ENCODE results near the gene RPA3.
"Not testable (repeated sequence)": the region's sequence is repeated elsewhere in the genome, so short reads cannot be mapped to it uniquely, and the experiment has no call there.

Gene RPA3

DNA sequence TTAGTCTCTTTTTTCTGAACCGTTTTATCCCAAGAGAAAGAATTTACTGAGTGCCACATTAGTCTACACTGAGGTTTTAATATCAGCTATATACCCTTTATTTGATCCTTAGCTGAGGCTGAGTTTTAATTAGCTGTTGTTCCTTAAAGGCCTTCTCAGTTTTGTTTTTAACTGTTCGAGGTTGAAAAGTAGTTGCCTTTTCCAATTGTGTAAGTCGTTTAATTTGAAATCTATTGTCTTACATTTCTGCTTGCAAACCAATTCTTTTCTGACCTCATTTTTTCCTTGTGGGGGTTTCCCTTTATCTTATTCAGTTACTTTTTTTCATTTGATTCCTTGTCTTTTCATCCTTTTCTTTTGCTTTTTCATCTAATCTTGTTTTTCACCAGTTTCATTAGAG lies 47.0 kb downstream of the RPA3 start:
- no peak overlapping the region for H3K27ac Mint-ChIP-seq
- CTCF ChIA-PET, result no interaction called here
- DNase-seq, result no peak
- H3K36me3 Mint-ChIP-seq, result peaks cover 17% of the 10 kb centered on the region
- H3K4me3 Mint-ChIP-seq, result no peak overlapping the region
- H3K27me3 Mint-ChIP-seq, result no peaks in the 10 kb centered on the region
- peaks cover 21% of the 10 kb centered on the region for H3K4me1 Mint-ChIP-seq
- peaks cover 18% of the 10 kb centered on the region for H3K9me3 Mint-ChIP-seq

DNA sequence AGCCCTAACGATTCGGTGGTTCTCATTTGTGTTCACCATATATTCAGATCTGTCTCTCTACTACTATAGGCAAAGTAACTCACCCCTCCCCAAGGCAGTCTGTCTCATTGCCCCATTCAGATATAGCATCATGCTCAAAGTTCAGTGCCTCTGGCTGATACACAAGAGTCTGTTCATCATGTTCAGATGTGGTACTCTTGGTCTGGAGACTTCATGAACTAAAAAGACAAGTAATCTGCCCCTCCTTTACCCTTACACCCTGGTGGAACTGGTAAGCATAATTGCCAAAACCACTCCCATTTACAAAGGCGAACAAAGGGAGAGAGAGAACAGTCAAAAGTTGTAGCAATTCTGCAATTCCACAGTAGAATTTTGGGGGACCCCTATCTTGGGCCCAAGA lies 47.9 kb downstream of the RPA3 start:
- peaks cover 17% of the 10 kb centered on the region for H3K4me1 Mint-ChIP-seq
- no peak overlapping the region for H3K4me3 Mint-ChIP-seq
- H3K27ac Mint-ChIP-seq, result no peak overlapping the region
- peaks cover 18% of the 10 kb centered on the region for H3K9me3 Mint-ChIP-seq
- H3K27me3 Mint-ChIP-seq, result no peaks in the 10 kb centered on the region
- no peak for DNase-seq
- H3K36me3 Mint-ChIP-seq, result peaks cover 13% of the 10 kb centered on the region
- CTCF ChIA-PET, result no interaction called here

DNA sequence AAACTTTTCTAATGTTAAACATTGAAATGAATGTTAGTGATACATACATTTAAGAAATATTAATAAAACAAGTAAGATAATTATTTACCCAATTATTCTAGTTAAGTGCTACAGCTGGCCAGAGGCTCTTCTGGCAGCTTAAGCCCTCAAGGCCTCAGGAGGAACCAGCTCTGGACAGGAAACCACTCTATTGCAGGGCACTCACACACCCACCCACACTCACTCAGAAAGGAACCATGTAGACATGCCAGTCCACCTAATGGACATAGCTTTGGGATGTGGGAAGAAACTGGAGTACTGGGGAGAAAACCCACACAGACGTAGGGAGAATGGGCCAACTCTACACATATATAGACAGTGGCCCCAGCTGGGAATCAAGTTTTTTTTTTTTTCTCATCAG lies 49.7 kb downstream of the RPA3 start:
- CTCF ChIA-PET, result no interaction called here
- Mint-ChIP-seq H3K4me1 (peaks cover 17% of the 10 kb centered on the region), H3K27ac (no peak overlapping the region)

DNA sequence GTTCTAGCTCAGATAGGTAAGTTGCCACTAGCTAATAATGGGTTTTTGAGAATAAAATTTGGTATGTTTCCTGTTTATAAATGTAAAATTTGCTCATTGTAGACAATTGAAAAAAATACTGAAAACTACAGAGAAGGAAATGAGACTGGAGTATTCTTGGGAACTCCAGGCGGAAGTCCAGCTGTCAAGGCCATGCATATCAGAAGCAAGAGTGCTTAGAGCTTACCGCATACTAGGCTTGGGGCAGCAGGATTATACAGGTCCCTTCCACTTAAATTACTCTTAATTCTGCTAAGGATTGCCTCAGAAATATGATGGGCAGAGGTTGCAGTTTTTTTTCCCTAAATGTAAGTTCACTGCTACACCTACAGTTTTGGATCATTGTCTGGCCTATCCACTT lies 51.2 kb downstream of the RPA3 start:
- peaks cover 12% of the 10 kb centered on the region for H3K9me3 Mint-ChIP-seq
- no peak overlapping the region for H3K4me3 Mint-ChIP-seq
- H3K4me1 Mint-ChIP-seq, result peaks cover 5% of the 10 kb centered on the region
- no peaks in the 10 kb centered on the region for H3K27me3 Mint-ChIP-seq
- no peak overlapping the region for H3K27ac Mint-ChIP-seq
- peaks cover 2% of the 10 kb centered on the region for H3K36me3 Mint-ChIP-seq
- DNase-seq, result no peak
- CTCF ChIA-PET, result interaction anchor here (0.8 kb wide), 1 partner anchor 629 kb away, joined by 3 read pairs; no protein-coding TSS in a partner anchor

More for the DNA sequence above, 49.7 kb downstream of the RPA3 start:
- DNase-seq, result no peak
- H3K9me3 Mint-ChIP-seq, result peaks cover 18% of the 10 kb centered on the region
- H3K36me3 Mint-ChIP-seq, result peaks cover 8% of the 10 kb centered on the region
- H3K27me3 Mint-ChIP-seq, result no peaks in the 10 kb centered on the region
- H3K4me3 Mint-ChIP-seq, result no peak overlapping the region

DNA sequence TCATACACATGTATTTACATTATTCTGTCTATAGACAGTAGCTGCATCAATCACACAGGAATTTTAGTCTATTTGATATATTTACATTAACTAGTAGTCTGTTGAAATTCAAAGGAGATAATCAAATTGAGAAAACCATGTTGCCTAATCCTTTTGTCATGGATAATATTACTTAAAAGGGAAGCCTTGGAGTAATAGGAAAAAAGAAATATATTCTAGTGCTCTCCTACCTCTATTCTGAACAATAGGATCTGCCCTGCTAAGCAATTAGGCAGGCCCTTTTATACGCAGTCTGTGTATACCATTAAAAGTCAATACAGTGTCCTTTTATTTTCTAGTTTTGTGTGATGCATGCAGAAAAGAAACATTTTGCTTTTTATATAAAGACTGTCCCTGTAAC lies 53.4 kb downstream of the RPA3 start:
- H3K27me3 Mint-ChIP-seq, result no peaks in the 10 kb centered on the region
- no peak overlapping the region for H3K27ac Mint-ChIP-seq
- no peaks in the 10 kb centered on the region for H3K4me1 Mint-ChIP-seq
- H3K4me3 Mint-ChIP-seq, result no peak overlapping the region
- CTCF ChIA-PET, result no interaction called here
- peaks cover 3% of the 10 kb centered on the region for H3K9me3 Mint-ChIP-seq
- peaks cover 6% of the 10 kb centered on the region for H3K36me3 Mint-ChIP-seq
- DNase-seq, result no peak

DNA sequence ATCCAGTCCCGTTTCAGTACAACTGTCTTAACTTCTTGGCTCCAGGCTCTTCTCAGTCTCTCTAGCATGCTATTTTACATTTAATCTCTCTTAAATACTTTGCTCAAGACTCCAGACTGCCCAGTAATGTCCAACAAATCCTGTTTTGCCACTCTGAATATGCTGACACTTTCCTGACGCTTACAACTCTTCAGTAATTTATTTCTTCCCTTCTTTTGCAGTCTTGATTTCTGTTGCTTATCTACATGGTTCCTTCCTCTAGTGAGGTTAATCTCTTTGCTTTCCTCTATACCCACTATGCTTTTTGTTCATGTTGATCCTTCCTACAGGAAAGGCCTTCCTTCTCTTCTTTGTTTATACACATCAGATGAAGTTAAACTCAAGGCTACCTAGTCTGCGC lies 54.1 kb downstream of the RPA3 start:
- Mint-ChIP-seq H3K27ac (no peak overlapping the region), H3K4me1 (no peaks in the 10 kb centered on the region), H3K27me3 (no peaks in the 10 kb centered on the region), H3K9me3 (peaks cover 6% of the 10 kb centered on the region), H3K4me3 (no peak overlapping the region), H3K36me3 (peaks cover 11% of the 10 kb centered on the region)
- no peak for DNase-seq
- CTCF ChIA-PET, result interaction anchor here (0.6 kb wide), 1 partner anchor 296 kb away, joined by 4 read pairs; no protein-coding TSS in a partner anchor

DNA sequence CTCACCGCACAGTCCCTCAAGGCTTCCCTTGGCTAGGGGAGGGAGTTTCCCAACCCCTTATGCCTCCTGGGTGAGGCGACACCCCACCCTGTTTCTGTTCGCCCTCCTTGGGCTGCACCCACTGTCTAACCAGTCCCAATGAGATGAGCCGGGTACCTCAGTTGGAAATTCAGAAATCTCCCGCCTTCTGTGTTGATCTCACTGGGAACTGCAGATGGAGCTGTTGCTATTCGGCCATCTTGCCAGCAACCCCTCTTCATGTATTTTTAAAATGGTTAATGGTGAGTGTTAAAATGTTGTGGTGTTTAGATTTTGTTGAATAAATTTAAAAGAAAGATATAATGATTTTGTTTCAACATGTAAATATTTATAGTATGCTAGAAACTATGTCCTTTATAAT lies 55.9 kb downstream of the RPA3 start:
- peaks cover 21% of the 10 kb centered on the region for H3K36me3 Mint-ChIP-seq
- no peaks in the 10 kb centered on the region for H3K4me1 Mint-ChIP-seq
- H3K4me3 Mint-ChIP-seq, result no peak overlapping the region
- CTCF ChIA-PET, result no interaction called here
- DNase-seq, result no peak
- no peak overlapping the region for H3K27ac Mint-ChIP-seq
- H3K9me3 Mint-ChIP-seq, result peaks cover 22% of the 10 kb centered on the region
- H3K27me3 Mint-ChIP-seq, result no peaks in the 10 kb centered on the region

DNA sequence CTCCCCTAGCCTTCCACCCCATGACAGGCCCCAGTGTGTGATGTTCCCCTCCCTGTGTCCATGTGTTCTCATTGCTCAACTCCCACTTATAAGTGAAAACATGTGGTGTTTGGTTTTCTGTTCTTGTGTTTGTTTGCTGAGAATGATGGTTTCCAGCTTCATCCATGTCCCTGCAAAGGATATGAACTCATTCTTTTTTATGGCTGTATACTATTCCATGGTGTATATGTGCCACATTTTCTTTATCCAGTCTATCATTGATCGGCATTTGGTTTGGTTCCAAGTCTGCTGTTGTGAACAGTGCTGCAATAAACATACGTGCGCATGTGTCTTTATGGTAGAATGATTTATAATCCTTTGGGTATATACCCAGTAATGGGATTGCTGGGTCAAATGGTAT lies 61.9 kb downstream of the RPA3 start:
- peaks cover 32% of the 10 kb centered on the region for H3K36me3 Mint-ChIP-seq

DNA sequence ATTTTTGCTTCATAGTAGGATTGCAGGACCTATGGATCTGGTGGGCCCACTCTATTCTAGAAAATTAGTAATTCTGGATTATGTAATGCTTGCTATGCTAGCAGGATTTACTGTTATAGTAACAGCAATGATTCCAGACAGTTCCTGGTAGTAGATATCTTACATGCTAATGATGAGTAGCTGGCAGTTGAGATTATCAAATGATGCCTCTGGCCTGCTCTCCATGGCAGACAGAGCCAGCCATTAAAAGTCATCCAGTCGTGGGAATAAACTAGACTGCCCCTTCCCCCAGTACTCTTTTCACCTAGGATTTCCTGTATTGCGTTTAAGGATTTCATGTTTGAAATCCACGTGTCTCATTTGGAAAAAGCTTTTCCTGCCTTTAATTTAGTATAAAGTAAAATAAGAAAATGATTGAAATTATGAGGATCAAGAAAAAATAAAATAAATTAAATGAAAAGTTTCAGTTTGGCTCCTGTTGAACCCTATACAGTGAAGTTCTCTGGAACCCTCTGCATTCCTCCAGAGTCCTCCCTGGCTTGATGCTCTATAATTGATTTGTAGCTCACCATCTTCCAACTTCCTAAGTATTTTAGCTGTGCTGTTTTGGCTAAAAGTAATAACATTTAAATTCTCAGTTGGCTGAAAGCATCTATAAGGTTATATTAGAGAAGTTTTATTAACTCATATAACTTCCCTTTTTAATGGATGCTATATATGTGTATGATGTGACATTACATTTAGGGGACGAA lies 63.3 kb downstream of the RPA3 start:
- H3K4me3 Mint-ChIP-seq, result no peak overlapping the region
- H3K27ac Mint-ChIP-seq, result no peak overlapping the region
- peaks cover 17% of the 10 kb centered on the region for H3K4me1 Mint-ChIP-seq
- H3K27me3 Mint-ChIP-seq, result no peaks in the 10 kb centered on the region
- CTCF ChIA-PET, result no interaction called here
- peaks cover 29% of the 10 kb centered on the region for H3K9me3 Mint-ChIP-seq
- peaks cover 28% of the 10 kb centered on the region for H3K36me3 Mint-ChIP-seq
- DNase-seq, result no peak

More for the DNA sequence above, 61.9 kb downstream of the RPA3 start:
- H3K27ac Mint-ChIP-seq, DNase-seq, H3K27me3 Mint-ChIP-seq, CTCF ChIA-PET, H3K4me3 Mint-ChIP-seq: not testable (repeated sequence)
- peaks cover 29% of the 10 kb centered on the region for H3K9me3 Mint-ChIP-seq
- H3K4me1 Mint-ChIP-seq, result peaks cover 14% of the 10 kb centered on the region

DNA sequence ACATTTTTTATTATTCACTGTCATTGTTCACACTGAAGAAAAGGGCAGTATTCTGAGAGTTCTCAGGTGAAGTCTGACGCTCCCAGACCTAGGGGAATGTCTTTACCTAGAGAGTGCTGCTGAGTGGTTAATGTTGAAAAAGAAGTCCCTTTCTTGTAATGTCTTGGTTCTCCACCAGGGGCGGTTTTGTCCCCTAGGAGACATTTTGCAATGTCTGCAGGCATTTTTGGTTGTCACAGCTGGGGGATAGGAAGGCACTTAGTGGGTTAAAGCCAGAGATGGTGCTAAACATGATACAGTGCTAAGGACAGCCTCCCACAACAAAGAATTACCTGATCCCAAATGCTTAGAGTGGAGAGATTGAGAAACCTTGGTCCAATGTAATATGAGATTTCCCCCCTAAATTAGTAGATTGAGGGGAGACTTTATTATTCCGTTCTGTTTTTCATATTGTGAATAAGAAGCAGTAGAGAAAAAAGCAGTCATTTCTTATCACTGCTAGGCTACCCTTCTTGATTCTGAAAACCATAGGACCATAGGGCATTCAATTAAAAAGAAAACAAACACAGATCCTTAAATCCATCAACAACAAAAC lies 64.7 kb downstream of the RPA3 start:
- H3K36me3 Mint-ChIP-seq, result peaks cover 18% of the 10 kb centered on the region
- H3K27ac Mint-ChIP-seq, result no peak overlapping the region
- CTCF ChIA-PET, result no interaction called here
- no peaks in the 10 kb centered on the region for H3K27me3 Mint-ChIP-seq
- H3K4me3 Mint-ChIP-seq, result no peak overlapping the region
- DNase-seq, result peak; percentile 42
- peaks cover 18% of the 10 kb centered on the region for H3K9me3 Mint-ChIP-seq
- peaks cover 17% of the 10 kb centered on the region for H3K4me1 Mint-ChIP-seq

DNA sequence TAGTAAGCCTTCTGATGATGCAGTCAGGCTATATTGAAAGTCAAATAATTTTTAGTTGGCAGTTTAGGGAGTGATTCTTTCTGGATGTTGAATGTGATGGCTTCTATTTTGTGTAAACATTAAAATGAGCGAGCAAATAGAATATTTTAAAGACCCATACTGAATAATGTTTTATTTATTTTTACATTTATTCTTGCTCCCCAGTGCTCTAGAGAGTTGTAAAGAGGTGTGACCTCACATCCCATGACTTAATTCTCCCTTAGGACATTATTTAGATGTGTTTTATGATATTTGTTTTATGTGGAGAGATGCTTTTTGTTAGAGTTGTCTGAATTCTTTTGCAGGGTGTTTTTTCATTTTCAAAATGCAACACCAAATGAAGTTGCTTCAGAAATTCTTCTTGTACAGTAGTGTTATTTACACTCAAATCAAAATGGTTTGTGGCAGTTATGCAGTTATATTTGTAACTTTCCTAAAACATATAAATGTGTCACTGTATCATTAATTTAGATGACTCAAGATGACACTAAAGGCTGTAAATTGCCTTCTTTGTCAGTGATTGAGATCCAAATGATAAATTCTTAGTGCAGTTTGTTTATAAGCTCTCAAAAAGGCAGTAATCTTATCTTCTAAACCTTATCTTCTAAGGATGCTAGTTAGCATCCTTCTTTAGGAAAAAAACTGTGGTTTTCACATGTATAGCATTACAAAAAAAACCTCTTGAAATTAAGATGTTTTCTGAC lies 65.4 kb downstream of the RPA3 start:
- no peak overlapping the region for H3K4me3 Mint-ChIP-seq
- peaks cover 15% of the 10 kb centered on the region for H3K36me3 Mint-ChIP-seq
- H3K4me1 Mint-ChIP-seq, result peaks cover 17% of the 10 kb centered on the region
- H3K27ac Mint-ChIP-seq, result no peak overlapping the region
- H3K27me3 Mint-ChIP-seq, result no peaks in the 10 kb centered on the region
- DNase-seq, result no peak
- peaks cover 11% of the 10 kb centered on the region for H3K9me3 Mint-ChIP-seq
- CTCF ChIA-PET, result no interaction called here

DNA sequence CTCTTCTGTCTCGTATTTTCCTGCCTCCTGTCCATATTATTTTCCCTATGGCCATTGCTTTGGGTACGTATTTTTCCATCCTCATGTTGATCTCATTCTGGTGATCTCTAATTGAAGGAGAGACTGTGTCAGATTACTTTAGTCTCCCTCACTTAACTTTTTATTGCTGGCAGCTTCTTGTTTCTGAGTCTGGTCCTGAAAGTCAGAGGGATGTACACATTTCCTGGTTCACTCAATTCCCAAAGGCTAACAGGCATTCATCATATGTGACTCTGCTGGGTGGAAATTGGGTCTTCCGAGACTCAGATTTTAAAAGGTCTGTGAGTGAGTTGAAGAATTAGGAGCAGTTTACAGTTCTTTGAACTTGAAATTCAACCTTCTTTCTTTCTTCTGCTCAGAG lies 66.9 kb downstream of the RPA3 start:
- peaks cover 2% of the 10 kb centered on the region for H3K9me3 Mint-ChIP-seq
- no peaks in the 10 kb centered on the region for H3K27me3 Mint-ChIP-seq
- CTCF ChIA-PET, result no interaction called here
- DNase-seq, result no peak
- H3K27ac Mint-ChIP-seq, result no peak overlapping the region
- peaks cover 7% of the 10 kb centered on the region for H3K36me3 Mint-ChIP-seq
- peaks cover 17% of the 10 kb centered on the region for H3K4me1 Mint-ChIP-seq
- H3K4me3 Mint-ChIP-seq, result no peak overlapping the region

DNA sequence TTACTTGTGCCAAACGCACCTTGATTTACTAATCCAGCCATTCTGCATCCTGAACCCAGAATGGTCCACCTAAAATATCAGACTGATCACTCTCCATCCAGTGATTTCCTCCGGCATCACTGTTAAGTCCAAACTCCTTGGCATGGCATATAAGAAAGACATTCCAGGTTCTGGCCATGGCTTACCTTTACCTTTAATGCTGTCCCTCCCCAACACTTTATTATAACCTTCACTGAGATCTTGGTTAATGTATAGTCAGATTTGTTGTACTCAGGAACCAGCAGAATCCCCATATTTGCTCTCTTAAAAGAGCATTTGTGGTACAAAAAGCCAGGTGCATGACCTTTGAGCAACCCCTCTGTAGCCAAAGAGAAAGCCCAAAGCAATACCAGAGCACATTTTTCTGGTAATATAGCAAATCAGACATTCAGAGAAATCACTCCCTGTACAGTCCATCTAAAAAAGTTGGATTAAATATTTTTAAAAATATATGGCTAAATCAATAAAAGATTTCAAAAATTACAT lies 67.7 kb downstream of the RPA3 start:
- H3K36me3 Mint-ChIP-seq, result peaks cover 9% of the 10 kb centered on the region
- H3K4me3 Mint-ChIP-seq, result no peak overlapping the region
- H3K27me3 Mint-ChIP-seq, result no peaks in the 10 kb centered on the region
- CTCF ChIA-PET, result no interaction called here
- peaks cover 17% of the 10 kb centered on the region for H3K4me1 Mint-ChIP-seq
- no peaks in the 10 kb centered on the region for H3K9me3 Mint-ChIP-seq
- no peak overlapping the region for H3K27ac Mint-ChIP-seq
- DNase-seq, result no peak

DNA sequence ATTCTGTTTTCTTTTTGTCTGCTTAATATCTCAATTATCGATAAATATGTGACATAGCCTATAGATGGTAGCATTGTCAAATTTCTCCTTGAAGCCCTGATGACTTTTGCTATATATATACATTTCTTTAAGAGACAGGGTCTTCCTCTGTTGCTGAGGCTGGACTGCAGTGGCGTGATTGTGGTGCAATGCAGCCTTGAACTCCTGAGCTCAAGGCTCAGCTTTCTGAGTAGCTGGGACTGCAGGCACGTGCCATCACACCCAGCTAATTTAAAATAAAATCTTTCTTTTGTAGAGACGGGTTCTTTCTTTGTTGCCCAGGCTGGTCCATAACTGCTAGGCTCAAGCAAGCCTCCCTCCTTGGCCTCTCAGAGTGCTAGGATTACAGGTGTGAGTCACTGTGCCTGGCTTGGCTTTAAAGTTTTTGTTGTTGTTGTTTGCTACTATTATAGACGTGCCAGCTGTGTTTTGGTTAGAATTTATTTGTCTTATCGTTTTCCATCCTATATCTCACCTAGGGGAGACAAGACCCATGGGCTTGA lies 70.8 kb downstream of the RPA3 start:
- peaks cover 26% of the 10 kb centered on the region for H3K4me1 Mint-ChIP-seq
- H3K27me3 Mint-ChIP-seq, result no peaks in the 10 kb centered on the region
- no peak for DNase-seq
- no peak overlapping the region for H3K27ac Mint-ChIP-seq
- H3K4me3 Mint-ChIP-seq, result no peak overlapping the region
- H3K9me3 Mint-ChIP-seq, result no peaks in the 10 kb centered on the region
- CTCF ChIA-PET, result interaction anchor here (0.9 kb wide), 1 partner anchor 33 kb away, joined by 3 read pairs; no protein-coding TSS in a partner anchor
- H3K36me3 Mint-ChIP-seq, result peaks cover 28% of the 10 kb centered on the region

Measured in activated naive CD4-positive, alpha-beta T cell treated with anti-CD3 and anti-CD28 coated beads, Interleukin-2, amount 10 ng/mL, durations not matched to agents 7 days and 5 days (primary cell).